Transverse colon (tissue), 4 donors: ENCODE results near the gene C16orf86. TPM values are rescaled to one million over a fixed set of nuclear protein-coding genes. Genes with fewer than 3 reads are reported as not detected.
A peak's percentile ranks its signal among the peaks of the same experiment; 100 is the strongest.

Experiments used
- DNase-seq: peaks from one replicate; pipeline ENCODE4 v3.0.0-alpha.2; 2019
- H3K27ac ChIP-seq, 4 donors: fragments of 200-600 bp; sonication (generic); 2 replicates each; pipeline ENCODE4 v1.5.1; 2016 to 2018; ENCODE audit warnings: inconsistent platforms in 4 of 4
- H3K27me3 ChIP-seq: fragments of 200-600 bp; sonication (generic); 2 replicates; pipeline ENCODE4 v1.5.1; 2017; ENCODE audit warnings: inconsistent platforms
- H3K36me3 ChIP-seq, 4 donors: fragments of 200-600 bp; sonication (generic); 2 replicates each; pipeline ENCODE4 v1.5.1; 2017 to 2019; ENCODE audit warnings: inconsistent platforms in 4 of 4
- H3K4me1 ChIP-seq, 4 donors: fragments of 200-600 bp; sonication (generic); 2 replicates each; pipeline ENCODE4 v1.5.1; 2017 to 2020; ENCODE audit warnings: inconsistent platforms in 4 of 4
- H3K4me3 ChIP-seq, 4 donors: fragments of 200-600 bp; sonication (generic); 1 replicate in 1 of 4; 2 replicates in 3 of 4; pipeline versions ENCODE4 v1.5.1 to v1.6.1; 2017 to 2019; ENCODE audit warnings: inconsistent platforms in 4 of 4
- H3K9me3 ChIP-seq, 2 donors: fragments of 200-600 bp; sonication (generic); 2 replicates each; pipeline ENCODE4 v1.5.1; 2017 to 2019; ENCODE audit warnings: inconsistent platforms in 2 of 2
- CTCF ChIP-seq, 5 experiments: fragments of 200-600 bp in 3 of 5; fragments of 450-650 bp in 2 of 5; sonication (generic) in 3 of 5; IDR thresholded peaks; 1 replicate in 2 of 5; 2 replicates in 3 of 5; pipeline ENCODE4 v1.5.1; 2016 to 2017; ENCODE audit warnings: antibody characterized with exemption in 5 of 5, inconsistent platforms in 3 of 5, mild to moderate bottlenecking in 2 of 5, moderate library complexity in 1 of 5
- EP300 ChIP-seq: sonication (generic); formaldehyde crosslinking; IDR thresholded peaks from one replicate; pipeline ENCODE4 v1.6.1; 2017; ENCODE audit warnings: antibody characterized with exemption, low read depth
- POLR2A ChIP-seq: fragments of 450-650 bp; IDR thresholded peaks from one replicate; pipeline ENCODE4 v1.6.1; 2016; ENCODE audit warnings: antibody characterized with exemption, mild to moderate bottlenecking, moderate library complexity
- POLR2AphosphoS5 ChIP-seq, 3 donors: sonication (generic); formaldehyde crosslinking; IDR thresholded peaks; one replicate each; pipeline ENCODE4 v1.6.1; 2016; ENCODE audit warnings: antibody characterized with exemption in 3 of 3
- WGBS, 2 donors: methylation state at CpG; one replicate each; pipeline ENCODE4 v1.1.5; 2018; ENCODE audit warnings: low coverage in 1 of 2; 5-methylcytosine and 5-hydroxymethylcytosine counted together
- in situ Hi-C, 4 donors: fragments of 200-750 bp; cut with MboI; loops; one replicate each; pipeline versions ENCODE4 v1.15.0 to v1.15.1; 2017; ENCODE audit warnings: low sequenced_read_pairs in 3 of 4, low pct_ligation_motif_present in 1 of 4, low pct_unique_long_range_greater_than_20kb in 1 of 4
- intact Hi-C: fragments of 100-400 bp; cut with DNase I; formaldehyde crosslinking; loops from one replicate; pipeline ENCODE4 v1.15.1; 2023; ENCODE audit warnings: low total_unique reads
- total RNA-seq, 4 donors: library from RNA; depleted of rRNA; stranded (reverse); fragments of >200 nt; gene quantifications; one replicate each; pipeline ENCODE4 v1.1.0, GENCODE V29; 2016

Gene C16orf86
- total RNA-seq, 4 donors from 2014 or later, result 0.60 to 7.1 (median 4.4) TPM

DNA sequence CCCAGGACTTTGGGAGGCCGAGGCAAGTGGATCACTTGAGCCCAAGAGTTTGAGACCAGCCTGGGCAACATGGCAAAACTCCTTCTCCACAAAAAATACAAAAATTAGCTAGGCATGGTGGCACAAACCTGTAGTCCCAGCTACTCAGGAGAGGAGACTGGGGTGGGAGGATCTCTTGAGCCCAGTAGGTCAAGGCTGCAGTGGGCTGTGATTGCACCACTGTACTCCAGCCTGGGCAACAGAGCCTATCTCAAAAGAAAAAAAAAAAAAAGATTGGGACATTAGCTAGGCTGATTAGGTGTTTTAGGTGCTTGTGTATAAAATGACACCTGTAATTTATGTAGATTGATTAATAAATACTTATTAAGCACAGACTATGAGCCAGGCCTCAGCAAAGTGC lies 42.4 kb downstream of the C16orf86 start:
- 100% methylated on average over 1 of the region's 1 CpG for WGBS, 2 donors
- no peak for DNase-seq
- intact Hi-C loops, result no loop called here
- no peaks in the 10 kb centered on the region for H3K9me3 ChIP-seq
- H3K27me3 ChIP-seq, result no peaks in the 10 kb centered on the region
- H3K36me3 ChIP-seq, result no peaks in the 10 kb centered on the region
- H3K4me3 ChIP-seq, result no peak overlapping the region
- peaks cover 0 to 17% (median 4%) of the 10 kb centered on the region in 4 donors for H3K4me1 ChIP-seq
- no peak overlapping the region for H3K27ac ChIP-seq
- TF ChIP-seq CTCF (IDR thresholded peaks at IDR 0.05) (no peak), POLR2AphosphoS5 (IDR thresholded peaks at IDR 0.05) (no peak), POLR2A (no peak), EP300 (no peak)
- in situ Hi-C loops, result no loop called here

DNA sequence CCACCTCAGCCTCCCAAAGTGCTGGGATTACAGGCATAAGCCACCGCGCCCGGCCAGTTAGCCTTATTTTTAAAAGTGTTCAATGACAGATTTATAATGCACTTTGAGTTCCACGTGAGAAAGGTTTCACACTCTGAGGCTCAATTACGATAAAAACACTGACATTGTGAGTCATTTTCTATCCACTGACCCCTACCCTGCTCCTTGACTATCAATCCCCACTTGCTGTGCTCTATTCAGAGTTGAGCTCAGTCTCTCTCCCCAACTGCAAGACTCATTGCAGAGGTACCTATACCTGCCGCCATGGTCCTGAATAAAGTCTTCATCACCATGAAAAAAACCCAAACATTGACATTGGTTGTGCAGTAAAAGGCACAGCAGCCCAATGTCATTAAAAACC lies 44.0 kb downstream of the C16orf86 start:
- no peak overlapping the region for H3K27ac ChIP-seq
- no peak for DNase-seq
- in situ Hi-C loops (no loop called here), intact Hi-C loops (no loop called here)
- H3K36me3 ChIP-seq, result no peaks in the 10 kb centered on the region
- WGBS, 2 donors, result 91 to 94% methylated on average over 6 of the region's 6 CpGs
- peaks cover 0 to 31% (median 8%) of the 10 kb centered on the region in 4 donors for H3K4me1 ChIP-seq
- H3K9me3 ChIP-seq, result no peaks in the 10 kb centered on the region
- no peaks in the 10 kb centered on the region for H3K27me3 ChIP-seq
- no peak overlapping the region for H3K4me3 ChIP-seq
- TF ChIP-seq POLR2AphosphoS5 (IDR thresholded peaks at IDR 0.05) (no peak), CTCF (IDR thresholded peaks at IDR 0.05) (no peak), EP300 (no peak), POLR2A (no peak)

- in situ Hi-C loops, result no loop called here
- WGBS, 2 donors, result 44 to 68% methylated on average over 4 to 5 of the region's 5 CpGs
- Histone ChIP-seq H3K4me1 (peaks cover 5 to 62% (median 29%) of the 10 kb centered on the region in 4 donors), H3K27ac (peak overlapping the region in 3 of 4 donors; percentile 6 to 26 (median 15)), H3K27me3 (no peaks in the 10 kb centered on the region), H3K4me3 (no peak overlapping the region), H3K36me3 (no peaks in the 10 kb centered on the region), H3K9me3 (no peaks in the 10 kb centered on the region)
- intact Hi-C loops, result no loop called here
- TF ChIP-seq CTCF (IDR thresholded peaks at IDR 0.05) (no peak), EP300 (no peak), POLR2A (no peak), POLR2AphosphoS5 (IDR thresholded peaks at IDR 0.05) (no peak)
- peak; percentile 30 for DNase-seq
These were observed 47.1 kb downstream of the C16orf86 start for GRCh38 chr16:67713647-67714273.

DNA sequence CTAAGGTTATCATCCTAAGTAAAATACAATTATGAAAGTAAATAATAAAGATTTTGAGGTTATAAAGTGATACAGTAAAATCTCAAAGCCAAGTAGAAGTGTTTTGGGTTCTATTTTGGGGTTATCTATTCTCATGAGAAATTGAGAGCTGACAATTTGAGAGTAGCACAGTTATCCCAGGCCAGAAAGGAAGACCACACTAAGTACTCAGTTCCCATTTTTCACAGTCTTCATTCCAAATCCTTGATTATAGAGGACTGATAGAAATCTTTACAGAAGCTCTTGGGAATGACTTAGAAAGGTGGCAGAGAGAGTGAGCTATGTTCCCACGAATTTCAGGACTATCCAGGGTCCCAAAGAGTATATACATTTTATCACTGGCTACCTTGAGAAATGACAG lies 47.9 kb downstream of the C16orf86 start:
- H3K4me3 ChIP-seq, result no peak overlapping the region
- 70 to 86% methylated on average over 1 of the region's 1 CpG for WGBS, 2 donors
- intact Hi-C loops (no loop called here), in situ Hi-C loops (no loop called here)
- DNase-seq, result no peak
- peaks cover 5 to 61% (median 29%) of the 10 kb centered on the region in 4 donors for H3K4me1 ChIP-seq
- no peaks in the 10 kb centered on the region for H3K9me3 ChIP-seq
- TF ChIP-seq EP300, result no peak
- no peaks in the 10 kb centered on the region for H3K27me3 ChIP-seq
- no peaks in the 10 kb centered on the region for H3K36me3 ChIP-seq
- H3K27ac ChIP-seq, result no peak overlapping the region

- no peak for DNase-seq
- H3K27me3 ChIP-seq, result no peaks in the 10 kb centered on the region
These were observed 49.5 kb downstream of the C16orf86 start for GRCh38 chr16:67716097-67716496.

More at GRCh38 chr16:67716097-67716496, 49.5 kb downstream of the C16orf86 start:
- WGBS, 2 donors, result 52 to 59% methylated on average over 2 of the region's 2 CpGs
- peak overlapping the region in 3 of 4 donors; percentile 31 to 60 (median 47) for H3K27ac ChIP-seq
- in situ Hi-C loops (no loop called here), intact Hi-C loops (no loop called here)
- no peaks in the 10 kb centered on the region for H3K36me3 ChIP-seq
- H3K4me1 ChIP-seq, result peaks cover 5 to 65% (median 35%) of the 10 kb centered on the region in 4 donors
- no peaks in the 10 kb centered on the region for H3K9me3 ChIP-seq
- no peak overlapping the region for H3K4me3 ChIP-seq
- TF ChIP-seq EP300, result no peak
- no peak for TF ChIP-seq CTCF (IDR thresholded peaks at IDR 0.05)
- no peak for TF ChIP-seq POLR2AphosphoS5 (IDR thresholded peaks at IDR 0.05)
- TF ChIP-seq POLR2A, result no peak
